Activated CD8-positive, alpha-beta memory T cell treated with anti-CD3 and anti-CD28 coated beads, Interleukin-2, amount 50 U/mL, for 24 hours (primary cell): ENCODE results near the gene IZUMO4.

Experiments used
- DNase-seq: peaks from one replicate; pipeline ENCODE4 v3.0.0-alpha.2; 2020; ENCODE audit errors: extremely low read depth

IZUMO4 gene

GRCh38 chr19:2096480-2097202 is at the start of gene IZUMO4:
Gene IZUMO4 (plus strand): TSS chr19:2096915. CDS start chr19:2096946, 31 bp downstream.
- DNase-seq: peak; percentile 97

DNA sequence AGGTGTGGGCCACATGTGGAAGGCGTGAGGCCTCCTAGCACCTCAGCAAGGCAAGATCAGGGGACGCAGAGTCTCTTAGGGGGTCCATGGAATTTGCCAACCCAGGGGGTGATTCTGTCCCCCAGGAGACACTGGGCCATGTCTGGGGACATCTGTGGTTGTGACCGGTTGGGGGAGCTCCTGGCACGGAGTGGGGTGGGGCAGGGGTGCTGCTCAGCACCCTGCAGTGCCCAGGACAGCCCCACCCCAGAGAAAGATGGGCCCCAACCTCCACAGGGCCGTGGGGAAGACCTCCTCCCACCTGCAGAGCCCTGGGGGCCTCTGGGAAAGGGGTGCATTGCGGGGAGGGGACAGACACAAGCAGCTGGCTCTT is 49.7 kb upstream of the IZUMO4 start:
- DNase-seq: no peak

DNA sequence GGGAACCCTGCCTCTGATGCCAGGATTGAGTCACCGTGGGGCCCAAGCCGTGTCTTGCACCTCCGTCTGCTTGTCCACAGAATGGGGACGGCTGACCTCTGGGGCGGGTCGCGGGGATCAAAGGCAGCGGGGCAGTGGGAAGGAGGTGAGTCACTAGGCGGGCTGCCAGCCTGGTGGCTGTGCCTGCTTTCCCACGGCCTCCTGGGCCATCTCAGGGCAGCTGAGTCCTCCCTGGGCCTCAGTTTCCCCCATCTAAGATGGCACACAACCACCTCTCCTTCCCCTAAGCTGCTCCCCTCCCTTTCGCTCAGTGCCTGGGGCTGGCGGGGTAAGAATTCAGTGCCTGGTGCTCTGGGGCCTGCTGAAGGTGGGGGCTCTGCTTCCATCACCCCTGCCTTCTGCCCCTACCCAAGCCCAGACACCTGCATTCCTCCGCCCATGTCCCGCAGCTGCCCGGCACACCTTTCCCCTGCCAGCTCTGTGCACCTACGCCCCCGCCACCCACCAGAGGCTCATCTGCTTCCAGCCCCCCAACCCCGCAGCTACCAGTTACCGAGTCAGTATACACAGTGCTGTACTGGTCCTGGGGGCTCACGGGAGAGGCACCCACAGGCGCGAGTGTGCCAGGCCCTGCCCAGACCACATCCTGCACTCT is 49.1 kb upstream of the IZUMO4 start:
- no peak for DNase-seq

DNA sequence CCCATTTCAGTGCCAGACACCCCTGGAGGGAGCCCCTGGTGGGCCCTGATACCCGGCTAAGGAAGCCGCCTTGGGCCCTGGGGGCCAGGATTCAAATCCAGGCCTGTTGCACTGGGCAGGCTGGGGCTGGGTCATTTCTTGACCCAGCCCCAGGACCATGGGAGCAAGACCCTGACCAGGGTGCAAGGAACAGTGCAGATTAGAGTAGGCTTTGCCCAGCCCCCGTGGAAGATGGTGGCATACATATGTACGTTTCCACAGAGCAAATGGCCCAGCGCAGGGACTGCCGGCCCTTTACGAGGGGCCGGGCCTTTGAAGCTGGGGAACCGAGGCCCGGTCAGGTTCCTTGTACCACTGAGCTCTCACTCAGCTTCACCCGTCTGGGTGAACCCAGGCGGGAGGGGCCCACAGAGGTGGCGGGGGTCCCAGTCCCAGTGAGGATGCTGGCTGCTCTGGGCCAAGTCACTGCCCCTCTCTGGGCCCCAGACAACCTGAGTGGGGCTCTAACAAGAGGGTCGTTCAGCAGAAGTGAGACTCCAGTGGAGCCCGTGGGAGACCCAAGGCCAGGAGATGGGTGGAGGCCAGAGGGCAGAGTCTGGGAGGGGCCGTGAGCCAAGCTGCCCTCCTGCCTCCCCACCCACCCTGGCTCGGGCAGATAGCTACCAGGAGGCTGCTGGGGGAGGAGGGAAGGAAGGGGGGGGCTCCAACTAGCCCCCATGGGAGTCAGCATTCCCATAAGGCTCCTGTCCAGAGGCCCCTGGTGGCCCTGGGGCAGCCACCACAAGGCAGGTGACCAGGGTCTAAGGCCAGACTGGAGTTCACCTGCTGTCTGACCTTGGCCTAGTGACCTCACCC is 48.4 kb upstream of the IZUMO4 start:
- DNase-seq: no peak

GRCh38 chr19:2048959-2049740 is 47.6 kb upstream of the IZUMO4 start:
- no peak for DNase-seq

- DNase-seq: no peak
Measured at GRCh38 chr19:2049741-2050348, 46.9 kb upstream of the IZUMO4 start.

- no peak for DNase-seq
Measured at GRCh38 chr19:2050349-2050990, 46.2 kb upstream of the IZUMO4 start.

GRCh38 chr19:2050991-2051772 is 45.5 kb upstream of the IZUMO4 start, which contains the start of gene MKNK2:
Gene MKNK2 (minus strand): TSS chr19:2051244. CDS start chr19:2050851, 393 bp downstream.
- peak; percentile 82 for DNase-seq

- no peak for DNase-seq
Measured at GRCh38 chr19:2051773-2052704, 44.7 kb upstream of the IZUMO4 start.

GRCh38 chr19:2053601-2054389 is 42.9 kb upstream of the IZUMO4 start:
- no peak for DNase-seq

DNA sequence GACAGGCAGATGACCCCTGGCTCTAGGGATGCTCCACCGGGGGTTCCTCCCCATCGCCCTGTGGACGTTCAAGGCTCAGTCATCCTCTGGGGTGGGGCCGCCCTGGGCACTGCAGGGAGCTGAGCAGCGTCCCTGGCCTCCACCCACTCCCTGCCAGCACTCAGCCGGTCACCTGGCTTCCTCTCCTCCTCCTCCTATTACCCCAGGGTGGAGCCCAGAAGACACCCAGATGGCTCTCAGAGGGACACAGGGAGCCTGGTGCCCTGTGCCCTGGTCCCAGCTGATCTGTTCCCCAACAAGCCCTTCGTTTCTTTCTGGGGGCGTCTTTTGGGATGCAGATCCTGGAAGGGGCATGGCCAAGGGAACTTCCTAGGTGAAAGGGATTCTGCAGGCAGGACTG is 42.0 kb upstream of the IZUMO4 start:
- no peak for DNase-seq

GRCh38 chr19:2055931-2056836 is 40.5 kb upstream of the IZUMO4 start:
- DNase-seq: no peak

GRCh38 chr19:2056837-2057192 is 39.9 kb upstream of the IZUMO4 start:
- no peak for DNase-seq

DNA sequence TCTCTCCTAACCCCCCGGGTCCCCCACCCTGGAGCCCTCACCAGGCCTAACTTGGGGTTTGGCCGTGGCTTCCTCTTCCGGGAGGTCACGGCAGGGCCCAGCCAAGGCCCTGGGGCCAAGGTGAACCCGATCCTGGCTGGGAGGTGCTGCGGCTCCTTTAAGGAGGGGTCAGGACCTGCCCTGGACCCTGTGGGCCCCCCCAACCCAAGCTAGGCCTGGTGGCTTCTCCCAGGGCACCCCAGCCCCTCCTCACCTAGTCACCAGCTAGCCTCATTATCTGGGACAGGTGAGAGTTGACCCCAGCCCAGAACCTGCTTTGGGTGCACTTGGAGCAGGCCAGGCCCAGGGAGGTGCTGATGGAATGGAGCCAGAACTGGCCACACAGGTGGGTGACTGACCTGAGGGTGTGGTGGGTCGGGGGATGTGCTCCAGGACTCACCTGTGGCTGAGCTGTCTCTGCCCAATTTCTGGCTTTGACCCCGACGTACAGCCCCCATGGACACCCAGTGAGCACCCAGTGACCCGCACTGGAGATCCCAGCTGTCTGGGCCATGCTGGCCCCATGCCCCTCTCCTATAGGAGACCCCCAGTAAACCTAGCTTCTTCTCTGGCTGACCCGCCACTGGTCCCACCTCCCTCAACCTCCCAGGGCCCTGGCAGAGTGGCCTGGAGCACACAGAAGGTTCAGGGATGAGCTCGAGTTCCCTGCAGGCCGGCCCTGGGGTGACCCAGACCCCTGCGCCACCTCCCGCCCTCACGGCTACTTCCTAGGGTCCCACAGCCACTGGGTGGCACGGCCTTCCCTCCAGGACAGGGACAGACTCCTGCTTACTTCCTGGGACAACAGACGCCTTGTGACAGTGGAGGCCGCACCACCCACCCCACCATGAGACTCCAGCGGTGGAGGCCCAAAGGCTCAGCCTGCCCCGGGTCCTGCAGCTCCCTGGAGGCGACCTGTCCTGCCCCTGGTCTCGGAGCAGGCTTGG is 38.9 kb upstream of the IZUMO4 start:
- no peak for DNase-seq

DNA sequence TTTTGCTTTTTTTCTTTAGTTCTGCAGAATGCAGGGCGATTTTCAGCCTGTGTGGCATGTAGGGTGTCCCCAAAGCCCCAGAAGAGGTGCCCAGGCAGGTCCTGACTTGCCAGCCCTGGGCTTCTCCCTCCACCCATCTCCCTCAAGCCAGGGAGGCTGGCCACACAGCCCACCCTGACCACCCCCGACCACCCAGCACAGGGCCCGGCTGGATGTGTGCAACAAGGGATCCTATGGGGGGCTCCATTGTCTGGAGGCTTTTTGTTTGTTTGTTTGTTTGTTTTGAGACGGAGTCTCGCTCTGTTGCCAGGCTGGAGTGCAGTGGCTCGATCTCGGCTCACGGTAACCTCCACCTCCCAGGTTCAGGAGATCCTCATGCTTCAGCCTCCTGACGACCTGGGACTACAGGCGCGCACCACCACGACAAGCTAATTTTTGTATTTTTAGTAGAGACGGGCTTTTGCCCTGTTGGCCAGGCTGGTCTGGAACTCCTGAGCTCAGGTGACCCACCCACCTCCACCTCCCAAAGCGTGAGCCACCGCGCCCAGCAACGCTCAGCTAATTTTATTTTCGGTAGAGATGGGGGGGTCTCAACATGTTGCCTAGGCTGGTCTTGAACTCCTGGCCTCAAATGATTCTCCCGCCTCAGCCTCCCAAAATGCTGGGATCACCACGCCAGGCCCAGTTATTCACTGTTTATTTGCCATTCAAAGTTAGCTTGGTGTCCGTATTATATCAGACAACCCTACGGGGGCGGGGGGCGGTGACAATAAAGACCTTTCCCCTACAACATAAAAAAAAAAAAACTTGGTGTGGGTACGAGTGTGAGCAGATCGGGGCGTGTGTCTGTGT is 37.9 kb upstream of the IZUMO4 start:
- DNase-seq: no peak
